ENCODE results near the gene LRRC3B. TPM values are rescaled to one million over a fixed set of nuclear protein-coding genes. Genes with fewer than 3 reads are reported as not detected.

The LRRC3B gene
- polyA plus RNA-seq, 1 donor from 2014 or later, result 56.4 TPM

GRCh38 chr3:26681632-26682031 lies 59.1 kb downstream of the LRRC3B start:
- H3K4me3 ChIP-seq (ENCODE audit: low read length), result no peak overlapping the region
- no peak overlapping the region for H3K9ac ChIP-seq (ENCODE audit: low read length)
- no peak overlapping the region for H3K4me2 ChIP-seq (ENCODE audit: low read length)
- no peaks in the 10 kb centered on the region for H4K20me1 ChIP-seq (ENCODE audit: insufficient read depth)
- no peaks in the 10 kb centered on the region for H3K9me3 ChIP-seq (ENCODE audit: low read length)
- H3K79me2 ChIP-seq (replicated peaks; ENCODE audit: insufficient read depth, low read length), result no peaks in the 10 kb centered on the region
- no peak overlapping the region for H2AFZ ChIP-seq (ENCODE audit: low read depth, low read length)
- TF ChIP-seq EP300 (conservative IDR thresholded peaks at IDR 0.05; ENCODE audit: poor library complexity, severe bottlenecking), result no peak
- no peak for TF ChIP-seq MXI1 (conservative IDR thresholded peaks at IDR 0.05; ENCODE audit: poor library complexity, severe bottlenecking)
- no peak for TF ChIP-seq EZH2 (IDR thresholded peaks at IDR 0.05; ENCODE audit: borderline replicate concordance, insufficient read depth, low read length, poor library complexity, severe bottlenecking)
- TF ChIP-seq REST (IDR thresholded peaks at IDR 0.05; ENCODE audit: borderline replicate concordance), result no peak
- no peak for TF ChIP-seq CTCF (IDR thresholded peaks at IDR 0.05; ENCODE audit: poor library complexity, severe bottlenecking)
- no peak for TF ChIP-seq SMC3 (conservative IDR thresholded peaks at IDR 0.05; ENCODE audit: poor library complexity)
- TF ChIP-seq POLR2AphosphoS5 (IDR thresholded peaks at IDR 0.05), result no peak
- no peak for TF ChIP-seq RAD21 (conservative IDR thresholded peaks at IDR 0.05)
- TF ChIP-seq TAF1 (IDR thresholded peaks at IDR 0.05; ENCODE audit: low read depth), result no peak
- no peaks in the 10 kb centered on the region for H3F3A ChIP-seq (ENCODE audit: insufficient read depth, low read length, poor library complexity, severe bottlenecking)
- peaks cover 3% of the 10 kb centered on the region for H3K36me3 ChIP-seq (ENCODE audit: insufficient read depth, low read length)
- no peaks in the 10 kb centered on the region for H3K9me2 ChIP-seq (ENCODE audit: insufficient read depth, low read length)
- H3K27ac ChIP-seq (ENCODE audit: low read length), result no peak overlapping the region
- no peaks in the 10 kb centered on the region for H3K27me3 ChIP-seq (ENCODE audit: insufficient read depth, low read depth, low read length)

GRCh38 chr3:26682406-26682805 lies 59.8 kb downstream of the LRRC3B start:
- H4K20me1 ChIP-seq (ENCODE audit: insufficient read depth), result no peaks in the 10 kb centered on the region
- H3K9ac ChIP-seq (ENCODE audit: low read length), result no peak overlapping the region
- no peaks in the 10 kb centered on the region for H3K9me2 ChIP-seq (ENCODE audit: insufficient read depth, low read length)
- no peaks in the 10 kb centered on the region for H3F3A ChIP-seq (ENCODE audit: insufficient read depth, low read length, poor library complexity, severe bottlenecking)
- H3K27ac ChIP-seq (ENCODE audit: low read length), result no peak overlapping the region
- no peak overlapping the region for H3K4me3 ChIP-seq (ENCODE audit: low read length)
- no peaks in the 10 kb centered on the region for H3K27me3 ChIP-seq (ENCODE audit: insufficient read depth, low read depth, low read length)
- peak; percentile 18 for TF ChIP-seq POLR2AphosphoS5 (IDR thresholded peaks at IDR 0.05)
- no peak for TF ChIP-seq EZH2 (IDR thresholded peaks at IDR 0.05; ENCODE audit: borderline replicate concordance, insufficient read depth, low read length, poor library complexity, severe bottlenecking)
- peak; percentile 32 for TF ChIP-seq REST (IDR thresholded peaks at IDR 0.05; ENCODE audit: borderline replicate concordance)
- no peak overlapping the region for H3K4me2 ChIP-seq (ENCODE audit: low read length)
- H3K79me2 ChIP-seq (replicated peaks; ENCODE audit: insufficient read depth, low read length), result no peaks in the 10 kb centered on the region
- H3K36me3 ChIP-seq (ENCODE audit: insufficient read depth, low read length), result no peaks in the 10 kb centered on the region
- H3K9me3 ChIP-seq (ENCODE audit: low read length), result no peaks in the 10 kb centered on the region
- H2AFZ ChIP-seq (ENCODE audit: low read depth, low read length), result no peak overlapping the region

Measured in neural cell (in vitro differentiated cells).